Nephron progenitor cell (in vitro differentiated cells): ENCODE results near the gene LMF1.
"Not testable (repeated sequence)": the region's sequence is repeated elsewhere in the genome, so short reads cannot be mapped to it uniquely, and the experiment has no call there.

Experiments
- DNase-seq: peaks from one replicate; pipeline ENCODE4 v3.0.0; 2021
- H3K27ac Mint-ChIP-seq: 2 replicates; pipeline ENCODE4 v1.8.0; 2021; ENCODE audit warnings: mild to moderate bottlenecking, moderate library complexity, mixed read lengths
- H3K27me3 Mint-ChIP-seq: 2 replicates; pipeline ENCODE4 v1.8.0; 2021; ENCODE audit warnings: mild to moderate bottlenecking, low read depth, mixed read lengths; ENCODE audit not compliant: poor library complexity
- H3K36me3 Mint-ChIP-seq: 2 replicates; pipeline ENCODE4 v1.8.0; 2021; ENCODE audit warnings: low read depth, mixed read lengths
- H3K4me1 Mint-ChIP-seq: 2 replicates; pipeline ENCODE4 v1.8.0; 2021; ENCODE audit warnings: mixed read lengths
- H3K4me3 Mint-ChIP-seq: 2 replicates; pipeline ENCODE4 v1.8.0; 2021; ENCODE audit warnings: mild to moderate bottlenecking, moderate library complexity, mixed read lengths
- H3K9me3 Mint-ChIP-seq: 2 replicates; pipeline ENCODE4 v1.8.0; 2021; ENCODE audit warnings: mild to moderate bottlenecking, moderate library complexity, mixed read lengths
- TF ChIP-seq, protein P1 (sequence below): fragments of 200-600 bp; sonication (generic); IDR thresholded peaks from 2 replicates; pipeline ENCODE4 v1.5.0; 2021; ENCODE audit warnings: antibody characterized with exemption

LMF1 gene

DNA sequence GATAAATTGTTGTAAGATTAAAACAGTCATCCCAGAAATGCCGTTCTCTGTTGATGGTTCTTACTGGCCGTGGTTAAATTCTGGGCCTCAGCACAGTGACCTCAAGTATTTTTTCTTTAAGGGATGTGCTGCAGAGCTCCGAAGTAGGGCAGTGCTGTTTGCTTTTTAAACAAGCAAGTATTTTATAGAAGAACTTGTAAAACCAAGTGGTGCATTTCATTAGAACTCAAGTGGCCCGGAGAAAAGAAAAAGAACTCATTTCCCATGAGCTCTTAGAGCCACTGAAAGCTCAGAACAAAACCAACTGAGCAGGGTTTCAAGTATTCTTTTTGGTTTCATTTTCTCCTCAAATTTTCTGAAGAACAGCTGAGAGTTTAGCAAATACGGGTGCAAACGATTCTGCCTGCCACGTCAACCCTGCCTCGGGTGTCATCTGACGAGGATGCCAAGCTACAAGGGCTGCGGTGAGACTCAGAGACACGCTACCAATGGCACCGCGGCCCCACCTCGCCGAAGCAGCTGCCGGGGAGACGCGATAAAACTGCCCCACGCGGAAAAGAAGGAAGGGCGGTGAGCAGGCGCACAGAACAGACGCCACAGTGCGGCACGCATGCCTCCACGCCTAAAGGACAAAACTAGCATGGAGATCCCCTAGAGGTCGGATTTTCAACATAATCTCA, 6.3 kb downstream of the LMF1 start:
- no peak overlapping the region for H3K27ac Mint-ChIP-seq

DNA sequence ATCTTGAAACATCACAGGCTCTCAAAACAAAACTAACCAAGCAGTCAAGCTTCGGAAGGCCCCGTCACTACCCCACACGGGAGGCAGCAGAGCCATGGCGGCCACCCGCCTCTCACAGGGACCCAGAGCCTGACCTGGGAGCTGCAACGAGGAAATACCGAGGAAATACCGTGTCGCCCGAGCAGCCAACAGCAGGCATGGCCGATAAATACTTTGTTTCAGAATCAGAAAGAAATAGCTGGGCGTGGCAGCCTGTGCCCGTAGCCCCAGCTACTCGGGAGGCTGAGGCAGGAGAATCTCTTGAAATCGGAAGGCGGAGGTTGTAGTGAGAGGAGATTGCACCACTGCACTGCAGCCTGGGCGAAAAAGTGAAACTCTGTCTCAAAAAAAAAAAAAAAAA, 6.9 kb downstream of the LMF1 start:
- H3K27me3 Mint-ChIP-seq, result peaks cover 4% of the 10 kb centered on the region
- no peak for DNase-seq
- TF ChIP-seq, protein P1, sequence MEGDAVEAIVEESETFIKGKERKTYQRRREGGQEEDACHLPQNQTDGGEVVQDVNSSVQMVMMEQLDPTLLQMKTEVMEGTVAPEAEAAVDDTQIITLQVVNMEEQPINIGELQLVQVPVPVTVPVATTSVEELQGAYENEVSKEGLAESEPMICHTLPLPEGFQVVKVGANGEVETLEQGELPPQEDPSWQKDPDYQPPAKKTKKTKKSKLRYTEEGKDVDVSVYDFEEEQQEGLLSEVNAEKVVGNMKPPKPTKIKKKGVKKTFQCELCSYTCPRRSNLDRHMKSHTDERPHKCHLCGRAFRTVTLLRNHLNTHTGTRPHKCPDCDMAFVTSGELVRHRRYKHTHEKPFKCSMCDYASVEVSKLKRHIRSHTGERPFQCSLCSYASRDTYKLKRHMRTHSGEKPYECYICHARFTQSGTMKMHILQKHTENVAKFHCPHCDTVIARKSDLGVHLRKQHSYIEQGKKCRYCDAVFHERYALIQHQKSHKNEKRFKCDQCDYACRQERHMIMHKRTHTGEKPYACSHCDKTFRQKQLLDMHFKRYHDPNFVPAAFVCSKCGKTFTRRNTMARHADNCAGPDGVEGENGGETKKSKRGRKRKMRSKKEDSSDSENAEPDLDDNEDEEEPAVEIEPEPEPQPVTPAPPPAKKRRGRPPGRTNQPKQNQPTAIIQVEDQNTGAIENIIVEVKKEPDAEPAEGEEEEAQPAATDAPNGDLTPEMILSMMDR, result no peak
- H3K27ac Mint-ChIP-seq, result no peak overlapping the region
- H3K9me3 Mint-ChIP-seq, result peaks cover 32% of the 10 kb centered on the region
- peaks cover 56% of the 10 kb centered on the region for H3K4me1 Mint-ChIP-seq
- H3K36me3 Mint-ChIP-seq, result peaks cover 55% of the 10 kb centered on the region
- H3K4me3 Mint-ChIP-seq, result no peak overlapping the region

More for the DNA sequence above, 6.3 kb downstream of the LMF1 start:
- H3K4me1 Mint-ChIP-seq, result peaks cover 60% of the 10 kb centered on the region
- DNase-seq, result no peak
- no peak overlapping the region for H3K4me3 Mint-ChIP-seq
- H3K9me3 Mint-ChIP-seq, result peaks cover 32% of the 10 kb centered on the region
- TF ChIP-seq, protein P1, result no peak
- peaks cover 2% of the 10 kb centered on the region for H3K27me3 Mint-ChIP-seq
- peaks cover 55% of the 10 kb centered on the region for H3K36me3 Mint-ChIP-seq

DNA sequence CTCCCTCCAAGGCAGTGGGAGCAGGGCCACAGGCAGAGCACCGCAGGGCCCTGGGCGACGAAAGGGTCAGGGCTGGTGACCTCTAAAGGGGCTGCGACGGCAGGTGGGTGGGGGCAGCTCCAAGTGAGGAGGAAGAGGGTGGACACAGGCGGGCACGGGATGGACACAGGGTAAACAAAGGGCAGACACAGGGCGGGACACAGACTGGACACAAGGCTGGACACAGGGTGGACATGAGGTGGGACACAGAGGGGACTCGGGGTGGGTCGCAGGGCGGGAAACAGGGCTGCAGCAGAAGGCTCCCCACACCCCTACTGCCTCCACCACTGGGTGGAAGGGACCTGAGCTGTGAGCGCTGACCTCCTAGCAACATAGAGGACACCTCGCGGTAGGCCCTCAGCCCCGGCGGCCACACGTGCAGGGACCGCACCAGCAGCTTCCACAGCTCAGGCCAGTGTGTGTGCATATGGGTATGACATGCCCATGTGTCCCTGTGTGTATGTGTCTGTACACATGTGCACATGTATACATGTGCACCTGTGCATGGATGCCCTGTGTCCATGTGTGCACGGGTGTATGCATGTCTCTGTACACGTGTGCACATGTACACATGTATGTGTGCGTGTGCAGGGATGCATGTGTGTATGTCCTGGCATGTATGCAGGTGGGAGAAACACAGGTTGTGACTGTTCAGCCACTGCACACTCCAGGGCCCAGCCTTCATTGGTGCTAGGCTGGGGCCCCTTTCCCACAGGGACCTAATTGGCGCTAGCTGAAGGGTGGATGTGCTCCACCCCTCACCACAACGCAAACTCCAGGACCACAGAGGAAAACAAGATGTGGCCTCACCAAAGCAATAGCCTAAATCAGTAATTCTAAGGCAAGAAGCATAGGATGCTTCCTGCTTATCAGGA, 7.6 kb downstream of the LMF1 start:
- no peak for DNase-seq
- H3K4me1 Mint-ChIP-seq, result peaks cover 48% of the 10 kb centered on the region
- H3K27ac Mint-ChIP-seq, result peak overlapping the region; percentile 39
- TF ChIP-seq, protein P1, result no peak
- H3K36me3 Mint-ChIP-seq, result peaks cover 47% of the 10 kb centered on the region
- peaks cover 32% of the 10 kb centered on the region for H3K9me3 Mint-ChIP-seq
- no peak overlapping the region for H3K4me3 Mint-ChIP-seq
- peaks cover 4% of the 10 kb centered on the region for H3K27me3 Mint-ChIP-seq

DNA sequence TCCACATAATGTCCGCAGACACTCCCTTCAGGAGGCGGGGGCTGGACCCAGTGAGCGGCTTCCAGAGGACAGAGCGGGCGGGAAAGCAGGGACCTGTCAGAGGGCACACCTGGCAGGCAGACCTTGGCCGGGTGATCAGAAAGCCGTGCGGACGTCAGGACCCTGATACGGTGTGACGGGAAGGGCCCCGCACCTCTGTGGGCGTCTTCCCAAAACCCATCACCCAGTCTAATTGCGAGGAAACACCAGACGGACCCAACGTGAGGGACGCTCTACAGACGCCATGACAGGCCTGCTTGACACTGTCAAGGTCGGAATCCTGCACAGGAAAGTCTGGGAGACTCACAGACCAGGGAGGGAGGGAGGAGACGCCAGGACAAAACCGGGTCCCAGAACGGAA, 8.4 kb downstream of the LMF1 start:
- TF ChIP-seq, protein P1, result no peak
- DNase-seq, result no peak
- H3K27ac Mint-ChIP-seq, result no peak overlapping the region
- H3K27me3 Mint-ChIP-seq, result peaks cover 4% of the 10 kb centered on the region
- peaks cover 42% of the 10 kb centered on the region for H3K4me1 Mint-ChIP-seq
- peaks cover 44% of the 10 kb centered on the region for H3K36me3 Mint-ChIP-seq
- no peak overlapping the region for H3K4me3 Mint-ChIP-seq
- peaks cover 34% of the 10 kb centered on the region for H3K9me3 Mint-ChIP-seq

DNA sequence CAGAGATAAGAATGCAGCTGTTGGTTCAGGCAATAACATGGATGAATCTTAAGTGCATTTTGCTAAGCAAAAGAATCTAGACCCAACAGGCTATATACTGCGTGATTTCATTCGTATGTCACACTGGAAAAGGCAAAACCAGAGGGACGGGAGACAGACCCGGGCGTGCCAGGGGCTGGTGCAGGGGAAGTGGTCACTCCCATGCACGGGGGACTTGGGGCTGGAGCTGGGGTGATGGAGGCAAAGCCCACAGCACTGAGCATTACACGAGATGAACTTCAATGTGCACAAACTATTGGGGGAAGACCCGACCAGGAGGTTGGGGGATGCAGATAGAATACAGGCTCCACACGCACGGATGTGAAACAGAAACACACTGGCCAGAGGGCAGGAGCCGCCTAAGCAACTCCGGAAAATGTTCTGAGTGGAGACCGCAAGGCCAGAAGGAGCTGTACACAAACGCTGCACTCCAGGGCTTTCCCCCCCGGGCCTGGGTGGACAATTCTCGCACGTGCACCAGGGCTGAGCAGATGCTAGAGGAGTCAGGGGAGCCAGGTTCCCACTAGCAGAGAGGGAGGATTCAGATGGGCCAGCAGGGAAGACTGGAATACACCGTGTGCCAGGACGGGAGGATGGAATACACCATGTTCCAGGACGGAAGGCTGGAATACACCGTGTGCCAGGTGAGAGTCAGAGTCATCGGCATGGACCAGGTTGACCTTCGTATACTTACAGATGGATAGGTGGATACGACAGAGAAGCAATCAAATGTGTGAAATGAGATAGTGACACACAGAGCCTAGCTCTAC, 11.3 kb downstream of the LMF1 start:
- H3K4me1 Mint-ChIP-seq, result peaks cover 30% of the 10 kb centered on the region
- no peak for DNase-seq
- H3K9me3 Mint-ChIP-seq, result peaks cover 14% of the 10 kb centered on the region
- TF ChIP-seq, protein P1, result no peak
- H3K27me3 Mint-ChIP-seq, result peaks cover 4% of the 10 kb centered on the region
- H3K27ac Mint-ChIP-seq, result peak overlapping the region; percentile 90
- peaks cover 24% of the 10 kb centered on the region for H3K36me3 Mint-ChIP-seq
- H3K4me3 Mint-ChIP-seq, result no peak overlapping the region

DNA sequence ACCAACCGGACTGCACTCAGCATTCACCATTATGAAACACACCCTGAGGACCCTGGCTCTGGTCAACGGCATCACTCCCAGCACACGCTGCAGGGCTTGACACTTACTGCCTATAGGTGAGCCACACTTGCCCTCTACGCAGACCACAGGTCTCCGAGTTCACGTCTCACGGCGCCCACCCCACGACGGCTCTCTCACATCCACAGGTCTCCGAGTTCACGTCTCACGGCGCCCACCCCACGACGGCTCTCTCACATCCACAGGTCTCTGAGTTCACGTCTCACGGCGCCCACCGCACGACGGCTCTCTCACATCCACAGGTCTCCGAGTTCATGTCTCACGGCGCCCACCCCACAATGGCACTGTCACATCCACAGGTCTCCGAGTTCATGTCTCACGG, 15.0 kb downstream of the LMF1 start:
- not testable (repeated sequence) for H3K27me3 Mint-ChIP-seq, DNase-seq, H3K27ac Mint-ChIP-seq, H3K4me3 Mint-ChIP-seq, H3K9me3 Mint-ChIP-seq
- Mint-ChIP-seq H3K36me3 (peaks cover 33% of the 10 kb centered on the region), H3K4me1 (peaks cover 11% of the 10 kb centered on the region)

DNA sequence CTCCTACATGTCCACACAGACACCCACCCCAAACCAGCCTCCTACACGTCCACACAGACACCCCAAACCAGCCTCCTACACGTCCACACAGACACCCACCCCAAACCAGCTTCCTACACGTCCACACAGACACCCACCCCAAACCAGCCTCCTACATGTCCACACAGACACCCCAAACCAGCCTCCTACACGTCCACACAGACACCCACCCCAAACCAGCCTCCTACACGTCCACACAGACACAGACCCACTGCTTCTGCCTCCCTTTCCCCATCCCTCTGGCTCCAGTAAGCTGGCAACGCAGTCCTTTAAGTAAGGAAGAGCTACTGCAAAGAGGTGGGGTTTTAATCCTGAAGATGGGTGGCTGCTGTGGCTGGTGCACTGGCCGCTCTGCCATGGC, 17.0 kb downstream of the LMF1 start:
- not testable (repeated sequence) for H3K27me3 Mint-ChIP-seq, H3K4me3 Mint-ChIP-seq, H3K9me3 Mint-ChIP-seq, DNase-seq, H3K27ac Mint-ChIP-seq, H3K4me1 Mint-ChIP-seq
- H3K36me3 Mint-ChIP-seq, result peaks cover 33% of the 10 kb centered on the region
